H1 (cell line): ENCODE results near the gene NTNG2. TPM values are rescaled to one million over a fixed set of nuclear protein-coding genes. Genes with fewer than 3 reads are reported as not detected.
A peak's percentile ranks its signal among the peaks of the same experiment; 100 is the strongest.

Experiments
- CTCF ChIA-PET: fragments of 300-600 bp; sonication (Branson Sonifier 250); formaldehyde crosslinking; loops from one replicate; lab custom pipeline; 2021; ENCODE audit not compliant: partially characterized antibody; lab: Charles Lee
- POLR2A ChIA-PET: fragments of 300-600 bp; sonication (Branson Sonifier 250); formaldehyde crosslinking; loops from one replicate; lab custom pipeline; 2021; ENCODE audit warnings: inconsistent platforms; ENCODE audit not compliant: partially characterized antibody; lab: Charles Lee
- DNase-seq, 2 experiments: peaks; one replicate each; pipeline versions ENCODE4 v3.0.0 to v3.0.0-alpha.2; 2010 to 2022; ENCODE audit warnings: low spot score in 2 of 2, low read depth in 1 of 2, mixed read lengths in 1 of 2
- FAIRE-seq: peaks from 2 replicates; lab custom pipeline; 2011; peaks lifted over from hg19 to GRCh38; lab: Jason Lieb, UNC
- H2AFZ ChIP-seq: 2 replicates; pipeline ENCODE4 v1.8.1; 2012; ENCODE audit warnings: low read length, inconsistent platforms
- H2AK5ac ChIP-seq: 2 replicates; pipeline ENCODE4 v1.6.1; 2013; ENCODE audit warnings: low read depth, low read length
- H2BK120ac ChIP-seq: replicated peaks from 2 replicates; pipeline ENCODE3; 2013; ENCODE audit warnings: low read depth, low read length, inconsistent platforms
- H2BK12ac ChIP-seq: 2 replicates; pipeline ENCODE4 v1.6.1; 2013; ENCODE audit warnings: low read depth, low read length
- H2BK15ac ChIP-seq: 2 replicates; pipeline ENCODE4 v1.6.1; 2013; ENCODE audit warnings: low read length
- H2BK20ac ChIP-seq: 2 replicates; pipeline ENCODE4 v1.6.1; 2013; ENCODE audit warnings: low read length
- H2BK5ac ChIP-seq: 2 replicates; pipeline ENCODE4 v1.6.1; 2013; ENCODE audit warnings: low read depth, low read length
- H3K14ac ChIP-seq: 2 replicates; pipeline ENCODE4 v1.6.1; 2013; ENCODE audit warnings: inconsistent platforms; ENCODE audit not compliant: insufficient read length
- H3K18ac ChIP-seq: 2 replicates; pipeline ENCODE4 v1.6.1; 2013; ENCODE audit warnings: low read length; ENCODE audit errors: extremely low read depth
- H3K23ac ChIP-seq: 2 replicates; pipeline ENCODE4 v1.6.1; 2013; ENCODE audit warnings: inconsistent platforms; ENCODE audit not compliant: insufficient read length
- H3K23me2 ChIP-seq: 2 replicates; pipeline ENCODE4 v1.6.1; 2013; ENCODE audit warnings: low read depth, low read length
- H3K27ac ChIP-seq: 2 replicates; pipeline ENCODE4 v1.6.1; 2011; ENCODE audit warnings: low read depth, low read length, inconsistent platforms
- H3K27me3 ChIP-seq, 4 experiments: replicated peaks in 1 of 4; 1 replicate in 1 of 4; 2 replicates in 3 of 4; pipeline versions ENCODE4 v1.6.1 to v1.8.1; 2011 to 2013; ENCODE audit warnings: low read length in 3 of 4, mild to moderate bottlenecking in 3 of 4, inconsistent platforms in 2 of 4, mixed read lengths in 2 of 4, moderate library complexity in 1 of 4; ENCODE audit not compliant: control insufficient read depth in 3 of 4, insufficient read depth in 3 of 4; ENCODE audit errors: extremely low read depth in 1 of 4
- H3K36me3 ChIP-seq, 4 experiments: 2 replicates each; pipeline versions ENCODE4 v1.6.1 to v1.8.1; 2011 to 2013; ENCODE audit warnings: mild to moderate bottlenecking in 4 of 4, low read length in 3 of 4, moderate library complexity in 2 of 4, control low read depth in 1 of 4, inconsistent platforms in 1 of 4; ENCODE audit not compliant: insufficient read depth in 4 of 4, control insufficient read depth in 2 of 4
- H3K4ac ChIP-seq: replicated peaks from 2 replicates; pipeline ENCODE3; 2013; ENCODE audit warnings: low read length, low read depth, mixed read lengths, inconsistent platforms; ENCODE audit not compliant: insufficient read length
- H3K4me1 ChIP-seq, 4 experiments: replicated peaks in 1 of 4; 1 replicate in 1 of 4; 2 replicates in 3 of 4; pipeline versions ENCODE4 v1.6.1 to v1.8.1; 2011 to 2013; ENCODE audit warnings: low read length in 3 of 4, inconsistent platforms in 2 of 4, mixed read lengths in 1 of 4; ENCODE audit not compliant: insufficient read depth in 4 of 4, control insufficient read depth in 3 of 4
- H3K4me2 ChIP-seq, 2 experiments: 2 replicates each; pipeline versions ENCODE4 v1.6.1 to v1.8.1; 2011 to 2013; ENCODE audit warnings: low read depth in 2 of 2, low read length in 2 of 2, control low read depth in 1 of 2, inconsistent platforms in 1 of 2, mild to moderate bottlenecking in 1 of 2; ENCODE audit not compliant: insufficient read depth in 1 of 2
- H3K4me3 ChIP-seq, 4 experiments: fragments of 200-600, 300-600 bp in 1 of 4; sonication (generic), shearing (Covaris generic), sonication (Bioruptor Twin) in 1 of 4; 2 replicates each; pipeline versions ENCODE4 v1.5.1 to v1.8.1; 2011 to 2016; ENCODE audit warnings: low read length in 4 of 4, low read depth in 3 of 4, control low read depth in 2 of 4, inconsistent platforms in 2 of 4, mild to moderate bottlenecking in 2 of 4, mixed read lengths in 1 of 4, moderate library complexity in 1 of 4; ENCODE audit not compliant: insufficient read depth in 2 of 4; ENCODE audit errors: extremely low read depth in 1 of 4
- H3K56ac ChIP-seq: replicated peaks from 2 replicates; pipeline ENCODE3; 2013; ENCODE audit warnings: low read depth, mild to moderate bottlenecking, mixed read lengths, low read length, inconsistent platforms; ENCODE audit not compliant: insufficient read length
- H3K79me1 ChIP-seq: 2 replicates; pipeline ENCODE4 v1.6.1; 2013; ENCODE audit warnings: low read depth, low read length, control low read depth
- H3K79me2 ChIP-seq, 2 experiments: 2 replicates each; pipeline versions ENCODE4 v1.6.1 to v1.8.1; 2012 to 2013; ENCODE audit warnings: low read length in 2 of 2, mild to moderate bottlenecking in 2 of 2, inconsistent platforms in 1 of 2; ENCODE audit not compliant: insufficient read depth in 2 of 2, control insufficient read depth in 1 of 2
- H3K9ac ChIP-seq, 4 experiments: replicated peaks in 1 of 4; 1 replicate in 1 of 4; 2 replicates in 3 of 4; pipeline versions ENCODE4 v1.6.1 to v1.8.1; 2011 to 2013; ENCODE audit warnings: low read depth in 3 of 4, low read length in 3 of 4, control low read depth in 2 of 4, mild to moderate bottlenecking in 2 of 4, moderate library complexity in 2 of 4, inconsistent platforms in 1 of 4; ENCODE audit errors: extremely low read depth in 1 of 4
- H3K9me3 ChIP-seq, 2 experiments: 2 replicates each; pipeline versions ENCODE4 v1.6.1 to v1.8.1; 2012 to 2013; ENCODE audit warnings: mild to moderate bottlenecking in 2 of 2, moderate library complexity in 2 of 2, control low read depth in 1 of 2, inconsistent platforms in 1 of 2, low read depth in 1 of 2, low read length in 1 of 2, mixed read lengths in 1 of 2; ENCODE audit not compliant: insufficient read depth in 2 of 2
- H4K20me1 ChIP-seq, 2 experiments: replicated peaks in 1 of 2; 2 replicates each; pipeline versions ENCODE3 to v1.8.1; 2011 to 2013; ENCODE audit warnings: inconsistent platforms in 2 of 2, low read length in 2 of 2, mild to moderate bottlenecking in 1 of 2; ENCODE audit not compliant: insufficient read depth in 2 of 2, control insufficient read depth in 1 of 2
- H4K5ac ChIP-seq: 2 replicates; pipeline ENCODE4 v1.6.1; 2013; ENCODE audit warnings: low read length, low read depth, mixed read lengths, inconsistent platforms; ENCODE audit not compliant: insufficient read length
- H4K8ac ChIP-seq: 2 replicates; pipeline ENCODE4 v1.8.0; 2013; ENCODE audit warnings: mild to moderate bottlenecking, moderate library complexity, low read length, inconsistent platforms; ENCODE audit not compliant: insufficient read depth; ENCODE audit errors: extremely low read depth
- H4K91ac ChIP-seq: replicated peaks from 2 replicates; pipeline ENCODE3; 2013; ENCODE audit warnings: low read length, mixed read lengths, inconsistent platforms; ENCODE audit not compliant: insufficient read length
- CEBPB ChIP-seq: IDR thresholded peaks from 2 replicates; pipeline ENCODE4 v1.6.1; 2012; ENCODE audit warnings: low read depth, low read length
- WGBS, 2 experiments: shearing (Covaris generic) in 1 of 2; methylation state at CpG; one replicate each; pipeline versions ENCODE4 v1.1.6 to v1.1.7; 2013 to 2015; ENCODE audit warnings: low lambda C conversion rate in 2 of 2, mixed read lengths in 2 of 2, inconsistent platforms in 1 of 2, low coverage in 1 of 2, missing lambda C conversion rate in 1 of 2; ENCODE audit not compliant: insufficient replicate concordance in 2 of 2, insufficient coverage in 1 of 2, insufficient read length in 1 of 2; ENCODE audit errors: extremely low coverage in 1 of 2, missing lambda C conversion rate in 1 of 2; 5-methylcytosine and 5-hydroxymethylcytosine counted together
- polyA plus RNA-seq, 7 experiments: library from polyadenylated mRNA; depleted of rRNA in 3 of 7; stranded (reverse) in 5 of 7; unstranded in 2 of 7; fragments of >200 nt in 5 of 7; fragments of 200-250 nt in 2 of 7; gene quantifications; 1 replicate in 5 of 7; 2 replicates in 1 of 7; 4 replicates in 1 of 7; pipeline versions ENCODE4 v1.2.1 to v1.2.3, GENCODE V29; 2011 to 2013; ENCODE audit warnings: missing spikeins in 2 of 7, mixed read lengths in 2 of 7
- total RNA-seq: library from RNA; stranded (reverse); fragmentation: NEBNext Ultra II Directional; extraction: Animal tissue kit (Norgen Biotek cat#: 25700); gene quantifications from 2 replicates; pipeline ENCODE4 v1.2.1, GENCODE V29; 2021

The NTNG2 gene
- total and polyA plus RNA-seq, 2 of the 8 experiments (the other 6 are each of a cell fraction or from before 2014, with no cell fraction given): 1.4 to 1.5 TPM

GRCh38 chr9:132125944-132126679 lies 35.7 kb upstream of the NTNG2 start:
- DNase-seq (no peak), FAIRE-seq (no peak)
- Histone ChIP-seq H3K36me3 (no peaks in the 10 kb centered on the region), H3K4me3 (peak overlapping the region in 1 of 4 experiments; percentile 44; a peak in 1 of 8 replicates), H2BK5ac (peak overlapping the region; percentile 85; the same call in 1 of the 2 replicates), H3K23me2 (no peaks in the 10 kb centered on the region), H4K20me1 (no peaks in the 10 kb centered on the region), H2BK12ac (0 out of 2 replicates have a peak overlapping the region, but pooled peaks have one; percentile 71), H2AFZ (no peak overlapping the region), H3K79me2 (no peaks in the 10 kb centered on the region), H3K4me2 (peak overlapping the region; percentile 28 to 61), H3K27ac (peak overlapping the region; percentile 21; the same call in 1 of the 2 replicates), H3K14ac (no peak overlapping the region), H3K18ac (no peak overlapping the region; the same call in 1 of the 2 replicates), H3K23ac (no peak overlapping the region), H2BK15ac (no peak overlapping the region; the same call in 1 of the 2 replicates), H2AK5ac (peak overlapping the region; percentile 88; the same call in 1 of the 2 replicates), H3K56ac (no peak overlapping the region)
- WGBS, 2 experiments: 64% methylated on average over 20 of the region's 20 CpGs; no CpG with 5 or more reads in 1 of the 2 experiments
- CTCF ChIA-PET: interaction anchor here (0.6 to 2.4 kb wide), 15 partner anchors 9 to 803 kb away, joined by 3 to 11 read pairs (median 3); no protein-coding TSS in a partner anchor
- TF ChIP-seq CEBPB: no peak
- TF ChIP-seq, all 59 proteins: peak for 0
- Histone ChIP-seq H3K27me3 (no peaks in the 10 kb centered on the region; a peak in 1 of 7 replicates), H3K9me3 (no peaks in the 10 kb centered on the region), H4K91ac (peak overlapping the region; percentile 38), H3K9ac (no peak overlapping the region; a peak in 1 of 7 replicates), H4K8ac (no peak overlapping the region), H4K5ac (no peak overlapping the region), H3K4ac (no peak overlapping the region), H3K79me1 (no peaks in the 10 kb centered on the region), H3K4me1 (peaks cover 20 to 28% (median 24%) of the 10 kb centered on the region in 4 experiments), H2BK20ac (peak overlapping the region; percentile 82; the same call in 1 of the 2 replicates), H2BK120ac (peak overlapping the region; percentile 36)
- POLR2A ChIA-PET: interaction anchor here (0.5 to 2.3 kb wide), 6 partner anchors 10 to 59 kb away, joined by 3 to 10 read pairs (median 4); no protein-coding TSS in a partner anchor
